Liver (tissue), 9 donors: Measurements from ENCODE around the gene INPP4B. TPM values are rescaled to one million over a fixed set of nuclear protein-coding genes. Genes with fewer than 3 reads are reported as not detected.

Experiments used
- DNase-seq: peaks from one replicate; pipeline ENCODE4 v3.0.0-alpha.2; 2017; ENCODE audit warnings: low spot score
- H3K27ac ChIP-seq, 2 donors: one replicate each; pipeline ENCODE4 v1.7.0; 2013; ENCODE audit warnings: inconsistent platforms in 2 of 2, low read length in 2 of 2, control low read depth in 1 of 2, low read depth in 1 of 2, mild to moderate bottlenecking in 1 of 2
- H3K27me3 ChIP-seq, 4 donors: one replicate each; pipeline versions ENCODE4 v1.6.1 to v1.7.0; 2013; ENCODE audit warnings: low read length in 3 of 4, inconsistent platforms in 1 of 4, mild to moderate bottlenecking in 1 of 4, moderate library complexity in 1 of 4; ENCODE audit not compliant: control insufficient read depth in 4 of 4, insufficient read depth in 4 of 4
- H3K36me3 ChIP-seq, 4 donors: one replicate each; pipeline versions ENCODE4 v1.6.1 to v1.7.0; 2013; ENCODE audit warnings: low read length in 3 of 4, mild to moderate bottlenecking in 3 of 4, low read depth in 1 of 4, moderate library complexity in 1 of 4; ENCODE audit not compliant: control insufficient read depth in 4 of 4, insufficient read depth in 3 of 4
- H3K4me1 ChIP-seq, 4 donors: one replicate each; pipeline versions ENCODE4 v1.6.1 to v1.7.0; 2013; ENCODE audit warnings: low read length in 3 of 4, mild to moderate bottlenecking in 3 of 4, moderate library complexity in 1 of 4; ENCODE audit not compliant: control insufficient read depth in 4 of 4, insufficient read depth in 4 of 4
- H3K4me3 ChIP-seq, 3 donors: one replicate each; pipeline versions ENCODE4 v1.6.1 to v1.7.0; 2013; ENCODE audit warnings: low read length in 3 of 3, control low read depth in 1 of 3, low read depth in 1 of 3, mild to moderate bottlenecking in 1 of 3
- H3K9ac ChIP-seq, 2 donors: one replicate each; pipeline ENCODE4 v1.7.0; 2013; ENCODE audit warnings: low read length in 2 of 2, mild to moderate bottlenecking in 2 of 2, moderate library complexity in 2 of 2, control low read depth in 1 of 2, low read depth in 1 of 2
- H3K9me3 ChIP-seq, 4 donors: one replicate each; pipeline versions ENCODE4 v1.6.1 to v1.7.0; 2013; ENCODE audit warnings: low read length in 3 of 4; ENCODE audit not compliant: control insufficient read depth in 4 of 4
- CTCF ChIP-seq: fragments of 150-350 bp; IDR thresholded peaks from 2 replicates; pipeline ENCODE4 v1.5.1; 2017; ENCODE audit warnings: improper control_type of control experiment, low read depth, low read length; ENCODE audit not compliant: missing input control
- EGR1 ChIP-seq, 2 donors: IDR thresholded peaks; 2 replicates each; pipeline ENCODE4 v1.6.1; 2016 to 2018; ENCODE audit warnings: antibody characterized with exemption in 2 of 2, low read depth in 2 of 2
- FOXA1 ChIP-seq: IDR thresholded peaks from 2 replicates; pipeline ENCODE4 v1.6.1; 2016; ENCODE audit warnings: antibody characterized with exemption
- FOXA2 ChIP-seq: IDR thresholded peaks from 2 replicates; pipeline ENCODE4 v1.6.1; 2016; ENCODE audit warnings: antibody characterized with exemption
- GABPA ChIP-seq, 2 donors: IDR thresholded peaks in 1 of 2; conservative IDR thresholded peaks in 1 of 2; 2 replicates each; pipeline ENCODE4 v1.6.1; 2016; ENCODE audit warnings: antibody characterized with exemption in 2 of 2, mild to moderate bottlenecking in 1 of 2, moderate library complexity in 1 of 2
- HNF4A ChIP-seq, 2 donors: conservative IDR thresholded peaks; 2 replicates each; pipeline ENCODE4 v1.6.1; 2016; ENCODE audit warnings: antibody characterized with exemption in 2 of 2, mild to moderate bottlenecking in 2 of 2
- HNF4G ChIP-seq: IDR thresholded peaks from 2 replicates; pipeline ENCODE4 v1.6.1; 2016; ENCODE audit warnings: antibody characterized with exemption
- JUND ChIP-seq, 2 donors: IDR thresholded peaks; 2 replicates each; pipeline ENCODE4 v1.6.1; 2016; ENCODE audit warnings: antibody characterized with exemption in 2 of 2
- NR2F2 ChIP-seq: IDR thresholded peaks from 2 replicates; pipeline ENCODE4 v1.6.1; 2016; ENCODE audit warnings: antibody characterized with exemption
- RAD21 ChIP-seq, 2 donors: IDR thresholded peaks; 2 replicates each; pipeline ENCODE4 v1.6.1; 2016; ENCODE audit warnings: antibody characterized with exemption in 2 of 2, mild to moderate bottlenecking in 2 of 2
- RXRA ChIP-seq, 2 donors: IDR thresholded peaks; 2 replicates each; pipeline ENCODE4 v1.6.1; 2017 to 2018; ENCODE audit warnings: antibody characterized with exemption in 2 of 2, mild to moderate bottlenecking in 1 of 2
- TAF1 ChIP-seq: conservative IDR thresholded peaks from 2 replicates; pipeline ENCODE4 v1.6.1; 2016; ENCODE audit warnings: antibody characterized with exemption, mild to moderate bottlenecking
- YY1 ChIP-seq: IDR thresholded peaks from 2 replicates; pipeline ENCODE4 v1.6.1; 2016; ENCODE audit warnings: antibody characterized with exemption, mild to moderate bottlenecking
- WGBS: extraction: QIAGEN DNeasy Blood & Tissue Kit; methylation state at CpG from one replicate; pipeline ENCODE4 v1.1.7; 2013; 5-methylcytosine and 5-hydroxymethylcytosine counted together
- polyA plus RNA-seq, 2 donors: library from polyadenylated mRNA; stranded (reverse) in 1 of 2; unstranded in 1 of 2; fragments of 200-250 nt in 1 of 2; fragments of >200 nt in 1 of 2; fragmentation: Nextera tagmentation in 1 of 2; extraction: Ambion mirVana in 1 of 2; gene quantifications; one replicate each; pipeline versions ENCODE4 v1.2.1 to v1.2.3, GENCODE V29; 2013 to 2015
- total RNA-seq, 2 donors: library from RNA; depleted of rRNA; stranded (reverse); fragments of >200 nt; gene quantifications; one replicate each; pipeline ENCODE4 v1.2.3, GENCODE V29; 2014
- TF ChIP-seq, protein P1 (sequence below): IDR thresholded peaks from 2 replicates; pipeline ENCODE4 v1.6.1; 2016; ENCODE audit warnings: antibody characterized with exemption
- TF ChIP-seq, protein P2 (sequence below): IDR thresholded peaks from 2 replicates; pipeline ENCODE4 v1.6.1; 2016; ENCODE audit warnings: antibody characterized with exemption
- TF ChIP-seq, protein P3 (sequence below): IDR thresholded peaks from 2 replicates; pipeline ENCODE4 v1.6.1; 2016; ENCODE audit warnings: antibody characterized with exemption, mild to moderate bottlenecking
- TF ChIP-seq, protein P4 (sequence below): IDR thresholded peaks from 2 replicates; pipeline ENCODE4 v1.6.1; 2016; ENCODE audit warnings: antibody characterized with exemption
- donor health status: healthy.
- donor health status: healthy.
- donor health status: healthy.
- donor health status: healthy.
- donor health status: healthy.

Gene INPP4B
- total and polyA plus RNA-seq, 4 donors = 0.43 to 2.8 (median 1.6) TPM

DNA sequence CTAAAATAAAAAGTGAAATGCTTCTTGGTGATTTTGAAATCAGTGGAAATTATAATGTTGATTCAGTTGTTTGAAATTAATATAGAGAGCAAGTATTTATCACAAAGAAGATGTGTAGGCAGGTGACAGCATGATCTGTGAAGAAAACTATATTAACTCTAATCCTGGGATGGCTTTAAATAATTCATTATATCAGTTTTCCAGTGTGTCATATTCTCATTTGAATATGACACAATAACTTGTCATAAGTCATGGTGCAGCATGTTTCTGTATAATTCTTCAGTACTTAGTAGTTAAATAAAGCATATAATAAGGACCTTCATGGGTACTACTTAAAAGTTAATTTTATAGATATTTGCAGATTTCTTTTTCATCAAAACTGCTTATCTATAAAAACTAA lies 573.6 kb downstream of the INPP4B start:
- Histone ChIP-seq H3K36me3 (no peaks in the 10 kb centered on the region), H3K9ac (no peak overlapping the region), H3K4me3 (no peak overlapping the region), H3K27ac (no peak overlapping the region), H3K4me1 (no peaks in the 10 kb centered on the region), H3K27me3 (no peaks in the 10 kb centered on the region), H3K9me3 (no peaks in the 10 kb centered on the region)
- no peak for DNase-seq
- TF ChIP-seq TAF1 (no peak), HNF4G (no peak), YY1 (no peak)

GRCh38 chr4:142271832-142272231 lies 574.3 kb downstream of the INPP4B start:
- no peak overlapping the region for H3K9ac ChIP-seq
- H3K36me3 ChIP-seq = no peaks in the 10 kb centered on the region
- H3K4me3 ChIP-seq = no peak overlapping the region
- 58% methylated on average over 3 of the region's 3 CpGs for WGBS
- TF ChIP-seq GABPA (IDR thresholded peaks at IDR 0.05 in 1 of 2, conservative IDR thresholded peaks at IDR 0.05 in 1 of 2) = no peak
- no peak for TF ChIP-seq NR2F2
- no peak for TF ChIP-seq HNF4A (conservative IDR thresholded peaks at IDR 0.05)
- TF ChIP-seq HNF4G = no peak
- no peak for TF ChIP-seq FOXA1
- TF ChIP-seq CTCF = no peak
- TF ChIP-seq, protein P1, sequence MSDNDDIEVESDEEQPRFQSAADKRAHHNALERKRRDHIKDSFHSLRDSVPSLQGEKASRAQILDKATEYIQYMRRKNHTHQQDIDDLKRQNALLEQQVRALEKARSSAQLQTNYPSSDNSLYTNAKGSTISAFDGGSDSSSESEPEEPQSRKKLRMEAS = no peak
- TF ChIP-seq FOXA2 = no peak
- no peak for TF ChIP-seq JUND (IDR thresholded peaks at IDR 0.05)
- no peak for TF ChIP-seq YY1
- TF ChIP-seq EGR1 (IDR thresholded peaks at IDR 0.05; ENCODE audit: low read depth in 2 of 2) = no peak
- TF ChIP-seq, protein P2, sequence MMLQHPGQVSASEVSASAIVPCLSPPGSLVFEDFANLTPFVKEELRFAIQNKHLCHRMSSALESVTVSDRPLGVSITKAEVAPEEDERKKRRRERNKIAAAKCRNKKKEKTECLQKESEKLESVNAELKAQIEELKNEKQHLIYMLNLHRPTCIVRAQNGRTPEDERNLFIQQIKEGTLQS = no peak
- TF ChIP-seq RAD21 (IDR thresholded peaks at IDR 0.05) = no peak
- no peak for TF ChIP-seq RXRA (IDR thresholded peaks at IDR 0.05)
- no peak for TF ChIP-seq TAF1
- TF ChIP-seq, protein P3, sequence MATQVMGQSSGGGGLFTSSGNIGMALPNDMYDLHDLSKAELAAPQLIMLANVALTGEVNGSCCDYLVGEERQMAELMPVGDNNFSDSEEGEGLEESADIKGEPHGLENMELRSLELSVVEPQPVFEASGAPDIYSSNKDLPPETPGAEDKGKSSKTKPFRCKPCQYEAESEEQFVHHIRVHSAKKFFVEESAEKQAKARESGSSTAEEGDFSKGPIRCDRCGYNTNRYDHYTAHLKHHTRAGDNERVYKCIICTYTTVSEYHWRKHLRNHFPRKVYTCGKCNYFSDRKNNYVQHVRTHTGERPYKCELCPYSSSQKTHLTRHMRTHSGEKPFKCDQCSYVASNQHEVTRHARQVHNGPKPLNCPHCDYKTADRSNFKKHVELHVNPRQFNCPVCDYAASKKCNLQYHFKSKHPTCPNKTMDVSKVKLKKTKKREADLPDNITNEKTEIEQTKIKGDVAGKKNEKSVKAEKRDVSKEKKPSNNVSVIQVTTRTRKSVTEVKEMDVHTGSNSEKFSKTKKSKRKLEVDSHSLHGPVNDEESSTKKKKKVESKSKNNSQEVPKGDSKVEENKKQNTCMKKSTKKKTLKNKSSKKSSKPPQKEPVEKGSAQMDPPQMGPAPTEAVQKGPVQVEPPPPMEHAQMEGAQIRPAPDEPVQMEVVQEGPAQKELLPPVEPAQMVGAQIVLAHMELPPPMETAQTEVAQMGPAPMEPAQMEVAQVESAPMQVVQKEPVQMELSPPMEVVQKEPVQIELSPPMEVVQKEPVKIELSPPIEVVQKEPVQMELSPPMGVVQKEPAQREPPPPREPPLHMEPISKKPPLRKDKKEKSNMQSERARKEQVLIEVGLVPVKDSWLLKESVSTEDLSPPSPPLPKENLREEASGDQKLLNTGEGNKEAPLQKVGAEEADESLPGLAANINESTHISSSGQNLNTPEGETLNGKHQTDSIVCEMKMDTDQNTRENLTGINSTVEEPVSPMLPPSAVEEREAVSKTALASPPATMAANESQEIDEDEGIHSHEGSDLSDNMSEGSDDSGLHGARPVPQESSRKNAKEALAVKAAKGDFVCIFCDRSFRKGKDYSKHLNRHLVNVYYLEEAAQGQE = no peak
- TF ChIP-seq, protein P4, sequence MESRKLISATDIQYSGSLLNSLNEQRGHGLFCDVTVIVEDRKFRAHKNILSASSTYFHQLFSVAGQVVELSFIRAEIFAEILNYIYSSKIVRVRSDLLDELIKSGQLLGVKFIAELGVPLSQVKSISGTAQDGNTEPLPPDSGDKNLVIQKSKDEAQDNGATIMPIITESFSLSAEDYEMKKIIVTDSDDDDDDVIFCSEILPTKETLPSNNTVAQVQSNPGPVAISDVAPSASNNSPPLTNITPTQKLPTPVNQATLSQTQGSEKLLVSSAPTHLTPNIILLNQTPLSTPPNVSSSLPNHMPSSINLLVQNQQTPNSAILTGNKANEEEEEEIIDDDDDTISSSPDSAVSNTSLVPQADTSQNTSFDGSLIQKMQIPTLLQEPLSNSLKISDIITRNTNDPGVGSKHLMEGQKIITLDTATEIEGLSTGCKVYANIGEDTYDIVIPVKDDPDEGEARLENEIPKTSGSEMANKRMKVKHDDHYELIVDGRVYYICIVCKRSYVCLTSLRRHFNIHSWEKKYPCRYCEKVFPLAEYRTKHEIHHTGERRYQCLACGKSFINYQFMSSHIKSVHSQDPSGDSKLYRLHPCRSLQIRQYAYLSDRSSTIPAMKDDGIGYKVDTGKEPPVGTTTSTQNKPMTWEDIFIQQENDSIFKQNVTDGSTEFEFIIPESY = no peak
- DNase-seq = no peak
- H3K4me1 ChIP-seq = no peaks in the 10 kb centered on the region
- no peaks in the 10 kb centered on the region for H3K27me3 ChIP-seq
- no peaks in the 10 kb centered on the region for H3K9me3 ChIP-seq
- no peak overlapping the region for H3K27ac ChIP-seq
